MM.1S (cell line): Measurements from ENCODE around the gene AAK1.

Source experiments
- CTCF ChIP-seq: fragments of 300-600 bp; sonication (generic); IDR thresholded peaks from 2 replicates; pipeline ENCODE4 v1.5.1; 2016; ENCODE audit warnings: antibody characterized with exemption, low read length, mixed read lengths
- EZH2 ChIP-seq: fragments of 300-600 bp; sonication (generic); optimal IDR thresholded peaks from 2 replicates; pipeline ENCODE3; 2017; ENCODE audit warnings: low read depth, mild to moderate bottlenecking, antibody characterized with exemption, low read length, mixed read lengths
- EZH2phosphoT487 ChIP-seq: fragments of 300-600 bp; sonication (generic); IDR thresholded peaks from 2 replicates; pipeline ENCODE4 v1.6.1; 2018; ENCODE audit warnings: antibody characterized with exemption, low read length

DNA sequence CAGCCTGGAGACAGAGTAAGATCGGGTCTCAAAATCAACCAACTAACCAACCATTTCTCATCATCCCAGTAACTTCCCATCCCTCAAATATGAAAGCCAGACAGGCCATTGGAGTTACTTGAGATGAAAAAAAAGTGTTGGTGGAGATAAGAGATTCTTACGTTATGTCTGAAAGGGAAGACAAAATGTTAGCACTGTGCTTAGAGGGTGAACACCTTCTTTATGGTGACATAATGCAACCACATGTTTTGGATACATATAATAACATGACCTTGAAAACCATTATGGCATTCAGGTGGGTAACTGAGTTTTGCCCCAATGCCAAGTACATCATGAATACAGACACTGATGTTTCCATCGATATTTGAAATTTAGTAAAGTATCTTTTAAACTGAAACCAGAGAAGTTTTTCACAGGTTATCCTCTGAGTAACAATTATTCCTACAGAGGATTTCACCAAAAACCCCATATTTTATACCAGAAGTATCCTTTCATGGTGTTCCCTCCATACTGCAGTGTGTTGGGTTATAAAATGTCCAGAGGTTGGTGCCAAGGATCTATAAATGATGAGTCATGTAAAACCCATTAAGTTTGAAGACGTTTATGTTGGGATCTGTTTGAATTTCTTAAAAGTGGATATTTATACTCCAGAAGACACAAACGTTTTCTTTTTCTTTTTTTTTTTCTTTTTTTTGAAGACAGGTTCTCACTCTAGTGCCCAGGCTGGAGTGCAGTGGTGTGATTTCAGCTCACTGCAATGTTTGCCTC lies 45.5 kb downstream of the AAK1 start:
- TF ChIP-seq CTCF, result no peak
- TF ChIP-seq EZH2, result no peak
- TF ChIP-seq EZH2phosphoT487, result no peak
